Activated T-helper 17 cell treated with anti-CD3 and anti-CD28 coated beads, Interleukin-2, amount 50 U/mL, for 72 hours (primary cell): ENCODE data around the gene SNRPE. TPM values are rescaled to one million over a fixed set of nuclear protein-coding genes. Genes with fewer than 3 reads are reported as not detected.

Experiments used
- ATAC-seq: fragments of 150-1000 bp; cut with Tn5 transposase; replicated peaks from 2 replicates; pipeline ENCODE4 v1.10.0; 2021; ENCODE audit warnings: mild to moderate bottlenecking, moderate library complexity
- H3K27ac Mint-ChIP-seq: one replicate; pipeline ENCODE4 v1.8.0; 2022; ENCODE audit warnings: mixed read lengths
- H3K27me3 Mint-ChIP-seq: one replicate; pipeline ENCODE4 v1.8.0; 2022; ENCODE audit warnings: mixed read lengths
- H3K36me3 Mint-ChIP-seq: one replicate; pipeline ENCODE4 v1.8.0; 2022; ENCODE audit warnings: low read depth, mild to moderate bottlenecking, mixed read lengths
- H3K4me1 Mint-ChIP-seq: one replicate; pipeline ENCODE4 v1.8.0; 2022; ENCODE audit warnings: mixed read lengths
- H3K4me3 Mint-ChIP-seq: one replicate; pipeline ENCODE4 v1.8.0; 2022; ENCODE audit warnings: mild to moderate bottlenecking, mixed read lengths
- H3K9me3 Mint-ChIP-seq: one replicate; pipeline ENCODE4 v1.8.0; 2022; ENCODE audit warnings: mixed read lengths
- total RNA-seq, 2 donors: library from RNA; stranded (reverse); gene quantifications; one replicate each; pipeline ENCODE4 v1.2.3, GENCODE V29; 2022

Gene SNRPE
- total RNA-seq, 2 donors from 2014 or later, result 168 to 275 TPM

GRCh38 chr1:203858975-203859374, 2.4 kb upstream of the SNRPE start:
- no peak overlapping the region for H3K27ac Mint-ChIP-seq
- H3K36me3 Mint-ChIP-seq, result peaks cover 59% of the 10 kb centered on the region
- no peaks in the 10 kb centered on the region for H3K27me3 Mint-ChIP-seq
- ATAC-seq, result no peak
- H3K4me1 Mint-ChIP-seq, result peaks cover 8% of the 10 kb centered on the region
- no peaks in the 10 kb centered on the region for H3K9me3 Mint-ChIP-seq
- no peak overlapping the region for H3K4me3 Mint-ChIP-seq

GRCh38 chr1:203860396-203861025, 888 bp upstream of the SNRPE start:
- H3K4me3 Mint-ChIP-seq, result peak overlapping the region; percentile 100
- ATAC-seq, result no peak
- H3K27ac Mint-ChIP-seq, result peak overlapping the region; percentile 100
- peaks cover 9% of the 10 kb centered on the region for H3K4me1 Mint-ChIP-seq
- no peaks in the 10 kb centered on the region for H3K9me3 Mint-ChIP-seq
- no peaks in the 10 kb centered on the region for H3K27me3 Mint-ChIP-seq
- peaks cover 59% of the 10 kb centered on the region for H3K36me3 Mint-ChIP-seq

- peaks cover 3% of the 10 kb centered on the region for H3K4me1 Mint-ChIP-seq
- peaks cover 98% of the 10 kb centered on the region for H3K36me3 Mint-ChIP-seq
- ATAC-seq, result no peak
- no peaks in the 10 kb centered on the region for H3K9me3 Mint-ChIP-seq
- no peak overlapping the region for H3K4me3 Mint-ChIP-seq
- H3K27ac Mint-ChIP-seq, result no peak overlapping the region
- H3K27me3 Mint-ChIP-seq, result no peaks in the 10 kb centered on the region
These were observed 6.4 kb downstream of the SNRPE start for GRCh38 chr1:203867802-203868201.

- H3K4me1 Mint-ChIP-seq, result peaks cover 3% of the 10 kb centered on the region
- H3K27me3 Mint-ChIP-seq, result no peaks in the 10 kb centered on the region
- no peaks in the 10 kb centered on the region for H3K9me3 Mint-ChIP-seq
- H3K36me3 Mint-ChIP-seq, result peaks cover 85% of the 10 kb centered on the region
- ATAC-seq, result no peak
- H3K27ac Mint-ChIP-seq, result no peak overlapping the region
- no peak overlapping the region for H3K4me3 Mint-ChIP-seq
These were observed 8.8 kb downstream of the SNRPE start for GRCh38 chr1:203870245-203870644.

GRCh38 chr1:203871114-203871880, 9.9 kb downstream of the SNRPE start:
- H3K27me3 Mint-ChIP-seq, result no peaks in the 10 kb centered on the region
- H3K4me1 Mint-ChIP-seq, result no peaks in the 10 kb centered on the region
- H3K9me3 Mint-ChIP-seq, result no peaks in the 10 kb centered on the region
- H3K27ac Mint-ChIP-seq, result no peak overlapping the region
- H3K4me3 Mint-ChIP-seq, result no peak overlapping the region
- ATAC-seq, result no peak
- peaks cover 79% of the 10 kb centered on the region for H3K36me3 Mint-ChIP-seq

- no peaks in the 10 kb centered on the region for H3K9me3 Mint-ChIP-seq
- no peak overlapping the region for H3K4me3 Mint-ChIP-seq
- H3K27me3 Mint-ChIP-seq, result no peaks in the 10 kb centered on the region
- H3K27ac Mint-ChIP-seq, result no peak overlapping the region
- no peaks in the 10 kb centered on the region for H3K4me1 Mint-ChIP-seq
- H3K36me3 Mint-ChIP-seq, result peaks cover 75% of the 10 kb centered on the region
- no peak for ATAC-seq
These were observed 11.7 kb downstream of the SNRPE start for GRCh38 chr1:203873094-203873493.

GRCh38 chr1:203878422-203878821, 17.0 kb downstream of the SNRPE start:
- Mint-ChIP-seq H3K27me3 (no peaks in the 10 kb centered on the region), H3K9me3 (no peaks in the 10 kb centered on the region), H3K36me3 (peaks cover 39% of the 10 kb centered on the region), H3K27ac (no peak overlapping the region), H3K4me1 (no peaks in the 10 kb centered on the region), H3K4me3 (no peak overlapping the region)
- ATAC-seq, result no peak

GRCh38 chr1:203880606-203881005, 19.2 kb downstream of the SNRPE start:
- no peak overlapping the region for H3K4me3 Mint-ChIP-seq
- peaks cover 33% of the 10 kb centered on the region for H3K36me3 Mint-ChIP-seq
- no peaks in the 10 kb centered on the region for H3K4me1 Mint-ChIP-seq
- H3K9me3 Mint-ChIP-seq, result no peaks in the 10 kb centered on the region
- H3K27me3 Mint-ChIP-seq, result no peaks in the 10 kb centered on the region
- no peak for ATAC-seq
- H3K27ac Mint-ChIP-seq, result no peak overlapping the region

GRCh38 chr1:203888807-203889251, 27.4 kb downstream of the SNRPE start:
- no peaks in the 10 kb centered on the region for H3K9me3 Mint-ChIP-seq
- H3K27ac Mint-ChIP-seq, result no peak overlapping the region
- ATAC-seq, result no peak

GRCh38 chr1:203891950-203892349, 30.6 kb downstream of the SNRPE start:
- no peak overlapping the region for H3K4me3 Mint-ChIP-seq
- ATAC-seq, result no peak
- H3K27me3 Mint-ChIP-seq, result no peaks in the 10 kb centered on the region
- H3K36me3 Mint-ChIP-seq, result peaks cover 6% of the 10 kb centered on the region
- no peaks in the 10 kb centered on the region for H3K4me1 Mint-ChIP-seq
- peaks cover 5% of the 10 kb centered on the region for H3K9me3 Mint-ChIP-seq
- no peak overlapping the region for H3K27ac Mint-ChIP-seq

More at GRCh38 chr1:203888807-203889251, 27.4 kb downstream of the SNRPE start:
- Mint-ChIP-seq H3K4me1 (no peaks in the 10 kb centered on the region), H3K27me3 (no peaks in the 10 kb centered on the region), H3K4me3 (no peak overlapping the region), H3K36me3 (peaks cover 6% of the 10 kb centered on the region)

GRCh38 chr1:203898458-203899352, 37.3 kb downstream of the SNRPE start:
- Mint-ChIP-seq H3K27me3 (no peaks in the 10 kb centered on the region), H3K27ac (no peak overlapping the region)
- no peak for ATAC-seq

GRCh38 chr1:203899353-203899716, 37.9 kb downstream of the SNRPE start:
- no peak for ATAC-seq
- H3K27ac Mint-ChIP-seq, result no peak overlapping the region
- no peaks in the 10 kb centered on the region for H3K4me1 Mint-ChIP-seq
- no peak overlapping the region for H3K4me3 Mint-ChIP-seq
- H3K27me3 Mint-ChIP-seq, result no peaks in the 10 kb centered on the region
- H3K36me3 Mint-ChIP-seq, result no peaks in the 10 kb centered on the region
- peaks cover 3% of the 10 kb centered on the region for H3K9me3 Mint-ChIP-seq

More at GRCh38 chr1:203898458-203899352, 37.3 kb downstream of the SNRPE start:
- Mint-ChIP-seq H3K4me1 (no peaks in the 10 kb centered on the region), H3K9me3 (peaks cover 5% of the 10 kb centered on the region), H3K36me3 (no peaks in the 10 kb centered on the region), H3K4me3 (no peak overlapping the region)

- no peaks in the 10 kb centered on the region for H3K36me3 Mint-ChIP-seq
- ATAC-seq, result no peak
- no peaks in the 10 kb centered on the region for H3K4me1 Mint-ChIP-seq
- no peak overlapping the region for H3K27ac Mint-ChIP-seq
- H3K4me3 Mint-ChIP-seq, result no peak overlapping the region
- H3K9me3 Mint-ChIP-seq, result no peaks in the 10 kb centered on the region
- no peaks in the 10 kb centered on the region for H3K27me3 Mint-ChIP-seq
These were observed 38.7 kb downstream of the SNRPE start for GRCh38 chr1:203899869-203900714.

- no peaks in the 10 kb centered on the region for H3K4me1 Mint-ChIP-seq
- no peaks in the 10 kb centered on the region for H3K27me3 Mint-ChIP-seq
- H3K4me3 Mint-ChIP-seq, result no peak overlapping the region
- no peaks in the 10 kb centered on the region for H3K9me3 Mint-ChIP-seq
- H3K27ac Mint-ChIP-seq, result no peak overlapping the region
- no peaks in the 10 kb centered on the region for H3K36me3 Mint-ChIP-seq
- ATAC-seq, result no peak
These were observed 40.2 kb downstream of the SNRPE start for GRCh38 chr1:203901581-203901980.
